Effector memory CD8-positive, alpha-beta T cell (primary cell): ENCODE measurements around the gene MSI2.

ENCODE experiments used
- ATAC-seq: fragments of 150-1000 bp; cut with Tn5 transposase; replicated peaks from 2 replicates; pipeline ENCODE4 v1.10.0; 2021; ENCODE audit warnings: mild to moderate bottlenecking, moderate library complexity
- DNase-seq, 3 experiments: peaks; one replicate each; pipeline ENCODE4 v3.0.0; 2021
- H3K27ac Mint-ChIP-seq, 2 donors: one replicate each; pipeline ENCODE4 v1.8.0; 2022; ENCODE audit warnings: mild to moderate bottlenecking in 2 of 2, mixed read lengths in 2 of 2, moderate library complexity in 2 of 2
- H3K27me3 Mint-ChIP-seq, 2 donors: one replicate each; pipeline ENCODE4 v1.8.0; 2022; ENCODE audit warnings: mixed read lengths in 2 of 2
- H3K36me3 Mint-ChIP-seq: one replicate; pipeline ENCODE4 v1.8.0; 2022; ENCODE audit warnings: mild to moderate bottlenecking, moderate library complexity, mixed read lengths; ENCODE audit not compliant: insufficient read depth
- H3K4me1 Mint-ChIP-seq, 2 donors: one replicate each; pipeline ENCODE4 v1.8.0; 2022; ENCODE audit warnings: low read depth in 2 of 2, mixed read lengths in 2 of 2
- H3K4me3 Mint-ChIP-seq, 2 donors: one replicate each; pipeline ENCODE4 v1.8.0; 2022; ENCODE audit warnings: mild to moderate bottlenecking in 2 of 2, mixed read lengths in 2 of 2, moderate library complexity in 2 of 2
- H3K9me3 Mint-ChIP-seq, 2 donors: one replicate each; pipeline ENCODE4 v1.8.0; 2022; ENCODE audit warnings: mixed read lengths in 2 of 2

Gene MSI2

DNA sequence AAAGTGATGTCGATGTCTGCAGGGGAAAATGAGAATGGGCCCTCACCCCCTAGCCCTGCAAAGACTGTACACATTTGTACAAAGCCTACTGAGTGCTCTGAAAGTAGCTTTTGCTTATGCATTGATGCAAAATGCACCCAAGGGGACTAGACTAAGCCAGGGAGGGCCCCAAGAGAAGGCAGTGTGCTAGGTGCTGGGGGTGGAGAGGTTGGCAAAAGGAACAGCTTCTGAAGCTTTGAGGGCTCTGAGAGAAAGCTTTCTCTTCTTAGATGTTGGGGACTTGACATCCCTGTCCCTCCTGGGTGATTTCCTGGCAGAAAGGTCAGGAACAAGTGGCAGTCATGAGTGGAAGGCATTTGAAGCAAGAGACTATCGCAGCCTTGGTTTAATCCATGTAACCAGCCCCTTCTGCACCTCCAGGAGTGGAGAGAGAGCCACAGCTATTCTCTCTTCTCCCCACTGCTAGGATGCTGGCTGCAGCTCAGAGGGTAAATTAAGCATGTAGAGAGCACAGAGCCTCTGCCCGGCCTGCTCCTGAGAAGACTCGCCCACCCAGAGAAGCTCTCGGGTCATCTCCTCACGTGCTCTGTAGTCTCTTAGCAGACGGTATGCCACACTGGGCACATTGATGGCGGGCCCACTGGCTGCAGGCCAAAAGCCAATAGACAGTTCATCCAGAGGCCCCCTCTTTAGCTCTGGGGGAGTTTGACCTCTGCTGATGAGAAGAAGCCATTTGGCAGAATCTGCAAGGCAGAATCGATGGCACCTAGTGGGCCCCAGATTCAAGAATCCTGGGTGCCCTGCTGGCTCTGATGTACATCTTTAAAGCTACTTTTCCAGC, 221.4 kb downstream of the MSI2 start:
- H3K4me1 Mint-ChIP-seq, result peaks cover 20 to 31% of the 10 kb centered on the region in 2 donors
- ATAC-seq, result no peak

GRCh38 chr17:57478478-57479250, 222.3 kb downstream of the MSI2 start:
- H3K4me1 Mint-ChIP-seq, result peaks cover 25 to 35% of the 10 kb centered on the region in 2 donors
- H3K36me3 Mint-ChIP-seq, result no peaks in the 10 kb centered on the region
- H3K4me3 Mint-ChIP-seq, result no peak overlapping the region
- ATAC-seq, result no peak
- no peak overlapping the region for H3K27ac Mint-ChIP-seq
- no peaks in the 10 kb centered on the region for H3K27me3 Mint-ChIP-seq
- no peak for DNase-seq
- H3K9me3 Mint-ChIP-seq, result no peaks in the 10 kb centered on the region

More for the DNA sequence above, 221.4 kb downstream of the MSI2 start:
- Mint-ChIP-seq H3K27me3 (no peaks in the 10 kb centered on the region), H3K4me3 (no peak overlapping the region), H3K27ac (peak overlapping the region in 1 of 2 donors; percentile 75), H3K36me3 (no peaks in the 10 kb centered on the region), H3K9me3 (no peaks in the 10 kb centered on the region)
- no peak for DNase-seq

DNA sequence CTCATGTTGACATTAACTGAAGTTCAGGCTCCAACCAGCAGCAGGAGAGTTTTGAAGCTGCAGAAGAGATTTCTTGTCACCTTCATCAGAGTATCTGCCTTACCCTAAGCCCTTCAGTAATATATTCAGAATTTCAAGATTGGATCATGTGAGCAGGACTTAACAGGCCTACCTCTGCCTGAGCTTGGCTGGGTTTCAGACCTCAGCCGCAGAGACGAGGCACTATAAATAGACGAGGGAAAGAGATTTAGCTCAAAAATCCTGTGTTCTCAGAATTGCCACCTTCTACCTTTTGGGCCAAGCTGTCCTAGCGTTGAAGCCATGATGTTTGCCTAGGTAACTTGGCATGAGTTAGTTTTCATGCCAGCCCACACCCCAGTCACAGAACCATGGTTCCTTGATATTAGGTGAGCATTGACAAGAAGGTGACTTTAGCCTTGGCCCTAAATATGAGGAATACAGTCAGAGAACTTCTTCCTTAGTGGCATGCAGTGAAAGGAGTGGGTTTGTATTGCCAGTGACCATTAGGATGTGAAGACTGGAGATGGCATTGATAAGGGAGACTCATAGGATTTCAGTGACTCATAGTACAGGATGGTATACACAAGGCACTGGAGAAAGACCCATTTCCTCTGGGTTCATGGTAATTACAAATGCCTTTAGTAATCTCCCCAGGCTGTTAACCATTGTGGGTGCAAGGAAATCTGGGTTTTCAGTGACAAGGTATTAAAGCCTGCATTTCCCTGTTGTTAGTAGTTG, 224.3 kb downstream of the MSI2 start:
- Mint-ChIP-seq H3K4me1 (peaks cover 36 to 42% of the 10 kb centered on the region in 2 donors), H3K27me3 (no peaks in the 10 kb centered on the region), H3K9me3 (no peaks in the 10 kb centered on the region), H3K4me3 (no peak overlapping the region), H3K27ac (peak overlapping the region in 1 of 2 donors; percentile 25), H3K36me3 (no peaks in the 10 kb centered on the region)
- ATAC-seq (no peak), DNase-seq (no peak)

DNA sequence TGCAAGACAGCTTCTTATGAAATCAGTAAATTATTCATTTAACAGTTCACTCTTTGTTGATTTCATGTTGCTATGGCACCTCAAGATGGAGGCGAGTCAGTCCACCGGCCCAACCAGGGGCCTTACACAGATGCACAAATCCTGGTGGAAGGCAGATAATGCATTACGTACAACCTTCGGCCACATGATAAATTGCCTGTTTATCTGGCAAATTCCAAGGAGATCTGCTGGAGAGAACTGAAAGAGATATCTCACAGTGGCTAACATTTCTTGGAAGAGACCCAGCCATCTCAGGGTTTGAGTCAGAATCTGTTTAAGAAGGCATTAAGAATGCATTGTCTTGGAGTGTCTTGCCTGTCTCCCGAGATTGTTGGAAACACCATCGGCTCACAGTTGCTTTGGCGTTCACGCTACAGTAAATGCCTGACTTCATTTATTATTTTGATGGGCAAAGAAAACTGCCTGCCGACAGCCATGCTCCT, 225.6 kb downstream of the MSI2 start:
- no peak overlapping the region for H3K4me3 Mint-ChIP-seq
- no peak overlapping the region for H3K27ac Mint-ChIP-seq
- no peaks in the 10 kb centered on the region for H3K36me3 Mint-ChIP-seq
- ATAC-seq, result no peak
- peaks cover 33 to 39% of the 10 kb centered on the region in 2 donors for H3K4me1 Mint-ChIP-seq
- DNase-seq, result no peak
- H3K9me3 Mint-ChIP-seq, result no peaks in the 10 kb centered on the region
- no peaks in the 10 kb centered on the region for H3K27me3 Mint-ChIP-seq

DNA sequence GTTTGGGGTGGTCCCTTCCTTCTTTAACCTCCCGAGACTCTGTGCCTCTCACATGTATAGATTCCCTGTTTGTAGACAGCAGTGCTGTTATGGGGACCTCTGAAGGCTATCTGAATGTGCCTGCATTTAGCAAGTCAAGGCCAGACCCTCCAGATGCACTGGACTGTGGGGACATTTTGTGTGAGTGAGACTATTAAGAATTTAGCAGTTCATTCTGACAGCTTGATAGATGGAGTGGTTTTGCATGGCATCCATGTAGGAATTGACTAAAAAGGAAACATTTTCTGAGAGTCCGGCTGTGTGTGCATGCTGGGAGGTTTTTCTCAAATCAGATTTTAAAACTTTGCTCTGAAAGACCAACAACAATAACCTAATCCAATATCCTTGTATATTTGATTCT, 226.3 kb downstream of the MSI2 start:
- H3K27me3 Mint-ChIP-seq, result no peaks in the 10 kb centered on the region
- H3K4me3 Mint-ChIP-seq, result no peak overlapping the region
- no peaks in the 10 kb centered on the region for H3K9me3 Mint-ChIP-seq
- ATAC-seq (no peak), DNase-seq (no peak)
- no peak overlapping the region for H3K27ac Mint-ChIP-seq
- H3K36me3 Mint-ChIP-seq, result no peaks in the 10 kb centered on the region
- H3K4me1 Mint-ChIP-seq, result peaks cover 33 to 43% of the 10 kb centered on the region in 2 donors

- no peak for DNase-seq
- peaks cover 39 to 41% of the 10 kb centered on the region in 2 donors for H3K4me1 Mint-ChIP-seq
- no peaks in the 10 kb centered on the region for H3K27me3 Mint-ChIP-seq
- H3K36me3 Mint-ChIP-seq, result peaks cover 2% of the 10 kb centered on the region
- no peaks in the 10 kb centered on the region for H3K9me3 Mint-ChIP-seq
- no peak for ATAC-seq
- H3K4me3 Mint-ChIP-seq, result no peak overlapping the region
- peak overlapping the region; percentile 7 to 36 for H3K27ac Mint-ChIP-seq
These were observed 227.9 kb downstream of the MSI2 start for GRCh38 chr17:57484081-57484666.

- Mint-ChIP-seq H3K4me3 (no peak overlapping the region), H3K4me1 (peaks cover 44 to 46% of the 10 kb centered on the region in 2 donors), H3K27ac (peak overlapping the region; percentile 7 to 38), H3K9me3 (no peaks in the 10 kb centered on the region), H3K36me3 (peaks cover 2% of the 10 kb centered on the region), H3K27me3 (no peaks in the 10 kb centered on the region)
- ATAC-seq, result no peak
- no peak for DNase-seq
These were observed 228.7 kb downstream of the MSI2 start for GRCh38 chr17:57484826-57485565.

DNA sequence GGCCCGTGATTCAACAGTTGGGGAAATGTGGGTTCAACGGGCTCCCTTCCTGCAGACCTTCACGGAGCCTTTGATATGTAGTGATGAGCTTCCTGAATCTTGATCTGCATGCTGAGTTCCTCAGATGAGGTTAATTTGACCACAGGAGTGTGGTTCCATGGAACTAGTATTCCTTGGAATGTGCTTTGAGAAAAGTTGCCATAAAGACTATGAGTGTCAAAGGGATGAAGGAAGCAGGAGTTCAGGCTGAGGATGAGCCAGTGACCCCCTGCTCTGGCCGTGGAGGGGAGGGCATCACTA, 229.2 kb downstream of the MSI2 start:
- Mint-ChIP-seq H3K4me3 (no peak overlapping the region), H3K9me3 (no peaks in the 10 kb centered on the region), H3K27me3 (no peaks in the 10 kb centered on the region), H3K4me1 (peaks cover 44 to 49% of the 10 kb centered on the region in 2 donors), H3K27ac (peak overlapping the region in 1 of 2 donors; percentile 38), H3K36me3 (peaks cover 2% of the 10 kb centered on the region)
- ATAC-seq, result no peak
- DNase-seq, result no peak

DNA sequence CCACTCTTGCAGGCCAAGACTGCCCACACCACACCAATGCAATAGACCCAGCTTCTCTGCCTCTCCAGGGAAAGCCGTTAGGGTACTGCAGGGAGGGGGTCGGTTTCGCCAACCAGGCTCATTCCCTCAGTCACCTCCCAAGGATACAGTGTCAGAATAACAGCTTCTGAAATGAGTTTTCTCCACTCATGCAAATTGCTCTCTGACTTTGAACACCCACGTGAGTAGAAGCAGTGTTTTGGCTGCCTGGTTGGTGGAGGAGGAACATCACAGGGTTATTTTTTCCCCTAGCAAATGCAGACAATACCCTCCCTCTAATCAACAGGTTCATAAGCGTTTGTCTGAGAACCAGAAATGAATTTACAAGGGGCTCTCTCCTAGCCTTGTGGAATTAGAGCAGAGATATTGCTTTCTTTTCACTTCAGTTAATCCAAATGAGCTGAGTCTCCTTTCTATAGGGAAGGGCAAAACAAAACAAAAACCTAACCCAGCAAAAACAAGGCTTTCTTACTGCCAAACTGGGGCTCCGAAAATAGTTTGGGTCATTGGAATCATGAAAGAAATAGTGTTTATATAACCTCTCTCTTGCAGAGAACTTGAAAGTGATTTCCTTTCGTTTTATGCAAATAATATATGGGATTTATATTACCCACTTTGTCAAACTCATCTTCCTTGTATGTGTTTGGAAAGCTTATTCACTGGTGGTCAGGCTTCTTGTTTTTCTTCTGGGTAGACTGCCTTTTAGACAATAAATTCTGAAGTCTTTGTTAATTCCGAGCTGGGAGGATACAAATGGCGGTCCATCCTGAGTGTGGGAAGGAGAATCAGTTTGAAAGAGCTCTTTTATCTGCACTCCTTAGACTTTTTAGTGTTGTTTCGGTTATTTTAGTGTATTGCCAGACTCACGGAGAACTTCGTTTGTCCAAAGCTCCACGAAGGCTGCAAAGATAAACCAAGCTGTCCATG, 229.9 kb downstream of the MSI2 start:
- H3K4me1 Mint-ChIP-seq, result peaks cover 45 to 49% of the 10 kb centered on the region in 2 donors
- H3K36me3 Mint-ChIP-seq, result peaks cover 2% of the 10 kb centered on the region
- no peaks in the 10 kb centered on the region for H3K27me3 Mint-ChIP-seq
- no peak for DNase-seq
- no peaks in the 10 kb centered on the region for H3K9me3 Mint-ChIP-seq
- no peak overlapping the region for H3K27ac Mint-ChIP-seq
- no peak overlapping the region for H3K4me3 Mint-ChIP-seq
- no peak for ATAC-seq

DNA sequence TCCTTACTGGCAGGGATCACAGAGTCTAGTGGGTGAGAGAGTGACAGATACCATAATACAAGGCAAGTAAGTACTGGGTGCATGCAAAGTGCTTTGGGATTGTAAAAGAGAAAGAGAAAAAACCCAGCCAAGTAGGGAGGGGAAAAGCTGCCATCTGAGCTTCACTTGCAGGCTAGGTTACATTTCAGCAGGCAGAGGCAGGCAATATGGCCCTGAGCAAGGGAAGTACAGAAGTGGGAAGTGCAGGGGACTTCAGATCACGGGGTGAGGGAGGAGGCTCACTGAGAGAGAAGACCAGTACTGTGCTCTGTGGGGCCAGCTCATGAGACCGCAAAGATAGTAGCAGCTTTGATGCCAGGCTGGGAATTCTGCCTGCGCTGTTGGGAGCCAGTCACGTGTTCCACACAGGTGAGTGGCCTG, 230.6 kb downstream of the MSI2 start:
- Mint-ChIP-seq H3K4me3 (no peak overlapping the region), H3K27me3 (no peaks in the 10 kb centered on the region), H3K27ac (no peak overlapping the region), H3K9me3 (no peaks in the 10 kb centered on the region), H3K4me1 (peaks cover 43 to 44% of the 10 kb centered on the region in 2 donors), H3K36me3 (peaks cover 2% of the 10 kb centered on the region)
- ATAC-seq (no peak), DNase-seq (no peak)

- Mint-ChIP-seq H3K4me1 (peaks cover 38 to 41% of the 10 kb centered on the region in 2 donors), H3K4me3 (no peak overlapping the region)
These were observed 231.2 kb downstream of the MSI2 start for GRCh38 chr17:57487573-57487972.

DNA sequence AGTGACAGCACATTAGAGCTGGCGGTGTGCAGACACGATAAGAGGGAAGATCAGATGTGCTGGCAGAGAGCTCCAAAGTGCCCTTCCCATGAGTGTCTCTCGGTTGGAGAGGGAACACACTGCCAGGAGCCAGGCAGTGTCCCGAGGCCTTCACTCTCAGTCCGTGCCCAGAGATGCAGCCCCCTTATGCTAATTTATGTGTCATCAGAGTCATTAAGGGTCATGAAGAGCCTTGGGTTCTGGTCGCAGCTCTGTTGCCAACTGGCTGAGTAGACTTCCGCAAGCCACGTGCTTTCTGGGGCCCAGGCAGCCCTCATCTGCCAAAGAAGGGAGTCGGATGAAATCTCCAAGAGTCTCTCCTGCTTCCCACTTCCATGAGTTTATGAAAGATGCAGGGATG, 232.5 kb downstream of the MSI2 start:
- DNase-seq (no peak), ATAC-seq (no peak)
- Mint-ChIP-seq H3K9me3 (no peaks in the 10 kb centered on the region), H3K4me3 (no peak overlapping the region), H3K27me3 (no peaks in the 10 kb centered on the region), H3K4me1 (peaks cover 32 to 34% of the 10 kb centered on the region in 2 donors), H3K36me3 (peaks cover 2% of the 10 kb centered on the region), H3K27ac (peak overlapping the region in 1 of 2 donors; percentile 35)

More at GRCh38 chr17:57487573-57487972, 231.2 kb downstream of the MSI2 start:
- no peak for DNase-seq
- no peaks in the 10 kb centered on the region for H3K9me3 Mint-ChIP-seq
- H3K36me3 Mint-ChIP-seq, result peaks cover 2% of the 10 kb centered on the region
- H3K27ac Mint-ChIP-seq, result no peak overlapping the region
- no peaks in the 10 kb centered on the region for H3K27me3 Mint-ChIP-seq
- no peak for ATAC-seq
